Measurements from ENCODE around the gene ESRRB.
"Not testable (repeated sequence)": the region's sequence is repeated elsewhere in the genome, so short reads cannot be mapped to it uniquely, and the experiment has no call there.

Gene ESRRB

GRCh38 chr14:76502219-76502618 lies 126.3 kb downstream of the ESRRB start:
- no peak overlapping the region for H3K4me3 ChIP-seq (ENCODE audit: low read depth in 1 of 2, low read length in 2 of 2)
- no peaks in the 10 kb centered on the region for H3K4me1 ChIP-seq (ENCODE audit: insufficient read depth, low read length)
- H3K27ac ChIP-seq (ENCODE audit: low read depth, low read length), result no peak overlapping the region
- no peaks in the 10 kb centered on the region for H3K27me3 ChIP-seq (ENCODE audit: control insufficient read depth in 1 of 2, insufficient read depth in 2 of 2, low read length in 2 of 2)
- no peak overlapping the region for H3K9ac ChIP-seq (ENCODE audit: low read length)
- no peaks in the 10 kb centered on the region for H3K36me3 ChIP-seq (ENCODE audit: insufficient read depth, low read length)
- no peaks in the 10 kb centered on the region for H3K9me3 ChIP-seq (ENCODE audit: low read length)

GRCh38 chr14:76502638-76503037 lies 126.7 kb downstream of the ESRRB start:
- Histone ChIP-seq H3K4me3 (ENCODE audit: low read depth in 1 of 2, low read length in 2 of 2) (no peak overlapping the region), H3K36me3 (ENCODE audit: insufficient read depth, low read length) (no peaks in the 10 kb centered on the region), H3K4me1 (ENCODE audit: insufficient read depth, low read length) (no peaks in the 10 kb centered on the region), H3K9me3 (ENCODE audit: low read length) (no peaks in the 10 kb centered on the region), H3K9ac (ENCODE audit: low read length) (no peak overlapping the region), H3K27me3 (ENCODE audit: control insufficient read depth in 1 of 2, insufficient read depth in 2 of 2, low read length in 2 of 2) (no peaks in the 10 kb centered on the region), H3K27ac (ENCODE audit: low read depth, low read length) (no peak overlapping the region)

GRCh38 chr14:76509311-76509710 lies 133.4 kb downstream of the ESRRB start:
- H3K27ac ChIP-seq (ENCODE audit: low read depth, low read length), result no peak overlapping the region
- H3K27me3 ChIP-seq (ENCODE audit: control insufficient read depth in 1 of 2, insufficient read depth in 2 of 2, low read length in 2 of 2), result no peaks in the 10 kb centered on the region

GRCh38 chr14:76510181-76510580 lies 134.2 kb downstream of the ESRRB start:
- H3K27ac ChIP-seq (ENCODE audit: low read depth, low read length), result no peak overlapping the region
- no peaks in the 10 kb centered on the region for H3K9me3 ChIP-seq (ENCODE audit: low read length)
- no peak overlapping the region for H3K4me3 ChIP-seq (ENCODE audit: low read depth in 1 of 2, low read length in 2 of 2)
- H3K4me1 ChIP-seq (ENCODE audit: insufficient read depth, low read length), result no peaks in the 10 kb centered on the region
- no peaks in the 10 kb centered on the region for H3K27me3 ChIP-seq (ENCODE audit: control insufficient read depth in 1 of 2, insufficient read depth in 2 of 2, low read length in 2 of 2)
- no peak overlapping the region for H3K9ac ChIP-seq (ENCODE audit: low read length)
- H3K36me3 ChIP-seq (ENCODE audit: insufficient read depth, low read length), result no peaks in the 10 kb centered on the region

More at GRCh38 chr14:76509311-76509710, 133.4 kb downstream of the ESRRB start:
- H3K36me3 ChIP-seq (ENCODE audit: insufficient read depth, low read length), result no peaks in the 10 kb centered on the region
- H3K4me3 ChIP-seq (ENCODE audit: low read depth in 1 of 2, low read length in 2 of 2), result no peak overlapping the region
- H3K9me3 ChIP-seq (ENCODE audit: low read length), result no peaks in the 10 kb centered on the region
- no peak overlapping the region for H3K9ac ChIP-seq (ENCODE audit: low read length)
- no peaks in the 10 kb centered on the region for H3K4me1 ChIP-seq (ENCODE audit: insufficient read depth, low read length)

GRCh38 chr14:76514213-76514998 lies 138.5 kb downstream of the ESRRB start:
- no peaks in the 10 kb centered on the region for H3K9me3 ChIP-seq (ENCODE audit: low read length)
- no peak overlapping the region for H3K9ac ChIP-seq (ENCODE audit: low read length)
- no peaks in the 10 kb centered on the region for H3K4me1 ChIP-seq (ENCODE audit: insufficient read depth, low read length)
- H3K27me3 ChIP-seq (ENCODE audit: control insufficient read depth in 1 of 2, insufficient read depth in 2 of 2, low read length in 2 of 2), result no peaks in the 10 kb centered on the region
- no peak overlapping the region for H3K27ac ChIP-seq (ENCODE audit: low read depth, low read length)
- H3K4me3 ChIP-seq (ENCODE audit: low read depth in 1 of 2, low read length in 2 of 2), result no peak overlapping the region
- no peaks in the 10 kb centered on the region for H3K36me3 ChIP-seq (ENCODE audit: insufficient read depth, low read length)

- Histone ChIP-seq H3K9me3 (ENCODE audit: low read length) (no peaks in the 10 kb centered on the region), H3K4me1 (ENCODE audit: insufficient read depth, low read length) (no peaks in the 10 kb centered on the region), H3K4me3 (ENCODE audit: low read depth in 1 of 2, low read length in 2 of 2) (no peak overlapping the region), H3K9ac (ENCODE audit: low read length) (no peak overlapping the region), H3K27me3 (ENCODE audit: control insufficient read depth in 1 of 2, insufficient read depth in 2 of 2, low read length in 2 of 2) (no peaks in the 10 kb centered on the region), H3K27ac (ENCODE audit: low read depth, low read length) (no peak overlapping the region), H3K36me3 (ENCODE audit: insufficient read depth, low read length) (no peaks in the 10 kb centered on the region)
These were observed 140.9 kb downstream of the ESRRB start for GRCh38 chr14:76516884-76517283.

- H3K27me3 ChIP-seq (ENCODE audit: control insufficient read depth in 1 of 2, insufficient read depth in 2 of 2, low read length in 2 of 2), result no peaks in the 10 kb centered on the region
- no peaks in the 10 kb centered on the region for H3K9me3 ChIP-seq (ENCODE audit: low read length)
- no peaks in the 10 kb centered on the region for H3K36me3 ChIP-seq (ENCODE audit: insufficient read depth, low read length)
- H3K4me3 ChIP-seq (ENCODE audit: low read depth in 1 of 2, low read length in 2 of 2), result no peak overlapping the region
- H3K27ac ChIP-seq (ENCODE audit: low read depth, low read length), result no peak overlapping the region
- no peaks in the 10 kb centered on the region for H3K4me1 ChIP-seq (ENCODE audit: insufficient read depth, low read length)
- H3K9ac ChIP-seq (ENCODE audit: low read length), result no peak overlapping the region
These were observed 142.4 kb downstream of the ESRRB start for GRCh38 chr14:76518366-76518765.

- no peak overlapping the region for H3K4me3 ChIP-seq (ENCODE audit: low read depth in 1 of 2, low read length in 2 of 2)
These were observed 149.3 kb downstream of the ESRRB start for GRCh38 chr14:76525106-76525821.

GRCh38 chr14:76531085-76531484 lies 155.1 kb downstream of the ESRRB start:
- H3K27me3 ChIP-seq (ENCODE audit: control insufficient read depth in 1 of 2, insufficient read depth in 2 of 2, low read length in 2 of 2), result no peaks in the 10 kb centered on the region
- no peak overlapping the region for H3K9ac ChIP-seq (ENCODE audit: low read length)
- H3K4me1 ChIP-seq (ENCODE audit: insufficient read depth, low read length), result no peaks in the 10 kb centered on the region
- no peaks in the 10 kb centered on the region for H3K36me3 ChIP-seq (ENCODE audit: insufficient read depth, low read length)
- H3K4me3 ChIP-seq (ENCODE audit: low read depth in 1 of 2, low read length in 2 of 2), result no peak overlapping the region
- H3K27ac ChIP-seq (ENCODE audit: low read depth, low read length), result no peak overlapping the region
- no peaks in the 10 kb centered on the region for H3K9me3 ChIP-seq (ENCODE audit: low read length)

More at GRCh38 chr14:76525106-76525821, 149.3 kb downstream of the ESRRB start:
- Histone ChIP-seq H3K27ac (ENCODE audit: low read depth, low read length) (no peak overlapping the region), H3K9ac (ENCODE audit: low read length) (no peak overlapping the region), H3K27me3 (ENCODE audit: control insufficient read depth in 1 of 2, insufficient read depth in 2 of 2, low read length in 2 of 2) (no peaks in the 10 kb centered on the region), H3K9me3 (ENCODE audit: low read length) (no peaks in the 10 kb centered on the region), H3K4me1 (ENCODE audit: insufficient read depth, low read length) (no peaks in the 10 kb centered on the region), H3K36me3 (ENCODE audit: insufficient read depth, low read length) (no peaks in the 10 kb centered on the region)

GRCh38 chr14:76531821-76532318 lies 155.9 kb downstream of the ESRRB start:
- Histone ChIP-seq H3K36me3 (ENCODE audit: insufficient read depth, low read length) (no peaks in the 10 kb centered on the region), H3K27ac (ENCODE audit: low read depth, low read length) (no peak overlapping the region), H3K9ac (ENCODE audit: low read length) (no peak overlapping the region), H3K4me3 (ENCODE audit: low read depth in 1 of 2, low read length in 2 of 2) (no peak overlapping the region), H3K4me1 (ENCODE audit: insufficient read depth, low read length) (no peaks in the 10 kb centered on the region), H3K27me3 (ENCODE audit: control insufficient read depth in 1 of 2, insufficient read depth in 2 of 2, low read length in 2 of 2) (no peaks in the 10 kb centered on the region), H3K9me3 (ENCODE audit: low read length) (no peaks in the 10 kb centered on the region)

GRCh38 chr14:76536636-76537035 lies 160.7 kb downstream of the ESRRB start:
- H3K9me3 ChIP-seq (ENCODE audit: low read length); H3K27ac ChIP-seq (ENCODE audit: low read depth, low read length); H3K4me3 ChIP-seq (ENCODE audit: low read depth in 1 of 2, low read length in 2 of 2); H3K4me1 ChIP-seq (ENCODE audit: insufficient read depth, low read length); H3K36me3 ChIP-seq (ENCODE audit: insufficient read depth, low read length); H3K9ac ChIP-seq (ENCODE audit: low read length); H3K27me3 ChIP-seq (ENCODE audit: control insufficient read depth in 1 of 2, insufficient read depth in 2 of 2, low read length in 2 of 2): not testable (repeated sequence)
